Aorta (tissue), 5 donors: Measurements from ENCODE around the gene NTRK1. TPM values are rescaled to one million over a fixed set of nuclear protein-coding genes. Genes with fewer than 3 reads are reported as not detected.
A peak's percentile ranks its signal among the peaks of the same experiment; 100 is the strongest.

Experiments used
- ATAC-seq: fragments of 200-7000 bp; cut with Tn5 transposase; one replicate; pipeline ENCODE4 v1.9.1; 2022; ENCODE audit warnings: moderate library complexity; ENCODE audit not compliant: low FRiP score
- DNase-seq, 2 donors: peaks; one replicate each; pipeline ENCODE4 v3.0.0-alpha.2; 2020
- H3K27ac ChIP-seq, 2 donors: one replicate each; pipeline ENCODE4 v1.5.1; 2013; ENCODE audit warnings: low read length in 2 of 2, mild to moderate bottlenecking in 2 of 2, moderate library complexity in 2 of 2, control low read depth in 1 of 2, inconsistent platforms in 1 of 2, low read depth in 1 of 2
- H3K27me3 ChIP-seq, 2 donors: one replicate each; pipeline ENCODE4 v1.6.1; 2013; ENCODE audit warnings: control low read depth in 1 of 2, low read length in 1 of 2, mild to moderate bottlenecking in 1 of 2, moderate library complexity in 1 of 2; ENCODE audit not compliant: insufficient read depth in 2 of 2, control insufficient read depth in 1 of 2
- H3K36me3 ChIP-seq, 2 donors: one replicate each; pipeline ENCODE4 v1.6.1; 2013; ENCODE audit warnings: control low read depth in 1 of 2, low read length in 1 of 2, mild to moderate bottlenecking in 1 of 2; ENCODE audit not compliant: insufficient read depth in 2 of 2, control insufficient read depth in 1 of 2
- H3K4me1 ChIP-seq, 2 donors: one replicate each; pipeline ENCODE4 v1.6.1; 2013; ENCODE audit warnings: low read length in 2 of 2, control low read depth in 1 of 2, mild to moderate bottlenecking in 1 of 2, moderate library complexity in 1 of 2; ENCODE audit not compliant: insufficient read depth in 2 of 2, control insufficient read depth in 1 of 2
- H3K4me3 ChIP-seq, 2 donors: one replicate each; pipeline ENCODE4 v1.5.1; 2013; ENCODE audit warnings: low read length in 2 of 2, control low read depth in 1 of 2, mild to moderate bottlenecking in 1 of 2
- H3K9me3 ChIP-seq: one replicate; pipeline ENCODE4 v1.6.1; 2013; ENCODE audit warnings: mild to moderate bottlenecking, low read length; ENCODE audit not compliant: control insufficient read depth
- WGBS, 2 donors: extraction: QIAGEN DNeasy Blood & Tissue Kit; methylation state at CpG; one replicate each; pipeline ENCODE4 v1.1.7; 2013; 5-methylcytosine and 5-hydroxymethylcytosine counted together
- intact Hi-C, 2 donors: fragments of 100-400 bp; cut with DNase I; formaldehyde crosslinking; loops; one replicate each; pipeline versions ENCODE4 v1.14.2 to v1.15.0; 2022
- polyA plus RNA-seq, 2 donors: library from polyadenylated mRNA; stranded (reverse); fragments of 200-250 nt; gene quantifications; one replicate each; pipeline ENCODE4 v1.2.3, GENCODE V29; 2013
- total RNA-seq, 2 donors: library from RNA; stranded (reverse); fragmentation: NEBNext Ultra II Directional; extraction: Animal tissue kit (Norgen Biotek cat#: 25700); gene quantifications; one replicate each; pipeline ENCODE4 v1.2.1, GENCODE V29; 2021
- donor health status: healthy with polysubstance abuse.
- donor health status: Bipolar disorder and iron deficiency.
- donor health status: DM: no; HTN: no; CAD: no.
- donor health status: DM: no; HTN: no; CAD: no.
- donor health status: DM: yes; HTN: yes; CAD: no.

NTRK1 gene
- total and polyA plus RNA-seq, 4 donors: 0.50 to 3.5 (median 0.88) TPM

GRCh38 chr1:156858959-156859522 lies 1.6 kb upstream of the NTRK1 start, which contains the start of gene INSRR:
INSRR (minus strand) TSS chr1:156859117; CDS start chr1:156858621, 496 bp downstream.
- H3K4me1 ChIP-seq: no peaks in the 10 kb centered on the region
- WGBS, 2 donors: 3% methylated on average over 33 to 39 of the region's 39 CpGs
- no peak for DNase-seq
- no peak within 1 kb of the TSS for H3K27ac ChIP-seq
- H3K4me3 ChIP-seq: no peak within 1 kb of the TSS
- no peaks in the 10 kb centered on the region for H3K36me3 ChIP-seq
- no peak for ATAC-seq
- H3K9me3 ChIP-seq: no peaks in the 10 kb centered on the region
- intact Hi-C loops: no loop called here
- no peaks in the 10 kb centered on the region for H3K27me3 ChIP-seq

- intact Hi-C loops: no loop called here
- Histone ChIP-seq H3K4me3 (no peak overlapping the region), H3K36me3 (no peaks in the 10 kb centered on the region), H3K27ac (no peak overlapping the region), H3K27me3 (no peaks in the 10 kb centered on the region), H3K9me3 (no peaks in the 10 kb centered on the region), H3K4me1 (no peaks in the 10 kb centered on the region)
- DNase-seq (no peak), ATAC-seq (peak; percentile 56)
- WGBS, 2 donors: 1% methylated on average over 29 to 33 of the region's 33 CpGs
Observed at GRCh38 chr1:156859523-156860112, 1.0 kb upstream of the NTRK1 start.

- ATAC-seq (peak; percentile 86), DNase-seq (peak in 1 of 2 donors; percentile 57)
- no peaks in the 10 kb centered on the region for H3K9me3 ChIP-seq
- intact Hi-C loops: no loop called here
- no peaks in the 10 kb centered on the region for H3K4me1 ChIP-seq
- no peak overlapping the region for H3K4me3 ChIP-seq
- no peaks in the 10 kb centered on the region for H3K27me3 ChIP-seq
- WGBS, 2 donors: 1 to 2% methylated on average over 35 of the region's 35 CpGs
- H3K36me3 ChIP-seq: no peaks in the 10 kb centered on the region
- no peak overlapping the region for H3K27ac ChIP-seq
Observed at GRCh38 chr1:156860113-156860627, 495 bp upstream of the NTRK1 start.

- DNase-seq: no peak
- H3K4me3 ChIP-seq: no peak overlapping the region
- no peaks in the 10 kb centered on the region for H3K9me3 ChIP-seq
- no peaks in the 10 kb centered on the region for H3K36me3 ChIP-seq
- H3K4me1 ChIP-seq: no peaks in the 10 kb centered on the region
- ATAC-seq: no peak
- WGBS, 2 donors: 91 to 93% methylated on average over 6 of the region's 6 CpGs
- H3K27me3 ChIP-seq: no peaks in the 10 kb centered on the region
- intact Hi-C loops: no loop called here
- H3K27ac ChIP-seq: no peak overlapping the region
Observed at GRCh38 chr1:156862584-156862983, 1.9 kb downstream of the NTRK1 start.

GRCh38 chr1:156862997-156863599 lies 2.4 kb downstream of the NTRK1 start:
- no peaks in the 10 kb centered on the region for H3K4me1 ChIP-seq
- H3K4me3 ChIP-seq: no peak overlapping the region
- ATAC-seq (no peak), DNase-seq (no peak)
- H3K36me3 ChIP-seq: no peaks in the 10 kb centered on the region
- WGBS, 2 donors: 81 to 89% methylated on average over 10 of the region's 10 CpGs
- no peaks in the 10 kb centered on the region for H3K27me3 ChIP-seq
- H3K9me3 ChIP-seq: no peaks in the 10 kb centered on the region
- intact Hi-C loops: no loop called here
- H3K27ac ChIP-seq: no peak overlapping the region

- 79 to 84% methylated on average over 7 of the region's 7 CpGs for WGBS, 2 donors
- DNase-seq (no peak), ATAC-seq (no peak)
- Histone ChIP-seq H3K9me3 (no peaks in the 10 kb centered on the region), H3K27me3 (no peaks in the 10 kb centered on the region), H3K27ac (no peak overlapping the region), H3K4me3 (no peak overlapping the region), H3K36me3 (no peaks in the 10 kb centered on the region), H3K4me1 (no peaks in the 10 kb centered on the region)
- intact Hi-C loops: no loop called here
Observed at GRCh38 chr1:156863631-156864030, 3.0 kb downstream of the NTRK1 start.

- H3K27ac ChIP-seq: no peak overlapping the region
- ATAC-seq: no peak
- H3K36me3 ChIP-seq: no peaks in the 10 kb centered on the region
- DNase-seq: no peak
- no peaks in the 10 kb centered on the region for H3K27me3 ChIP-seq
- no peaks in the 10 kb centered on the region for H3K4me1 ChIP-seq
- intact Hi-C loops: no loop called here
- WGBS, 2 donors: 86 to 92% methylated on average over 4 of the region's 4 CpGs
- H3K9me3 ChIP-seq: no peaks in the 10 kb centered on the region
- no peak overlapping the region for H3K4me3 ChIP-seq
Observed at GRCh38 chr1:156864796-156865195, 4.1 kb downstream of the NTRK1 start.

GRCh38 chr1:156865258-156865657 lies 4.6 kb downstream of the NTRK1 start:
- H3K27me3 ChIP-seq: no peaks in the 10 kb centered on the region
- ATAC-seq (no peak), DNase-seq (no peak)
- intact Hi-C loops: no loop called here
- no peaks in the 10 kb centered on the region for H3K36me3 ChIP-seq
- H3K4me1 ChIP-seq: no peaks in the 10 kb centered on the region
- 82% methylated on average over 9 of the region's 9 CpGs for WGBS, 2 donors
- H3K9me3 ChIP-seq: no peaks in the 10 kb centered on the region
- no peak overlapping the region for H3K27ac ChIP-seq
- no peak overlapping the region for H3K4me3 ChIP-seq

- Histone ChIP-seq H3K36me3 (no peaks in the 10 kb centered on the region), H3K27me3 (no peaks in the 10 kb centered on the region), H3K9me3 (no peaks in the 10 kb centered on the region), H3K27ac (no peak overlapping the region), H3K4me1 (no peaks in the 10 kb centered on the region), H3K4me3 (no peak overlapping the region)
- intact Hi-C loops: no loop called here
- 72 to 80% methylated on average over 4 of the region's 4 CpGs for WGBS, 2 donors
- DNase-seq (no peak), ATAC-seq (no peak)
Observed at GRCh38 chr1:156865865-156866248, 5.2 kb downstream of the NTRK1 start.
